Liver (tissue), 3 donors: ENCODE data around the gene SRD5A1.

Experiments used
- ATF3 ChIP-seq: IDR thresholded peaks from 2 replicates; pipeline ENCODE4 v1.6.1; 2016; ENCODE audit warnings: antibody characterized with exemption
- GABPA ChIP-seq, 2 donors: IDR thresholded peaks in 1 of 2; conservative IDR thresholded peaks in 1 of 2; 2 replicates each; pipeline ENCODE4 v1.6.1; 2016; ENCODE audit warnings: antibody characterized with exemption in 2 of 2, mild to moderate bottlenecking in 1 of 2, moderate library complexity in 1 of 2
- HNF4A ChIP-seq, 2 donors: conservative IDR thresholded peaks; 2 replicates each; pipeline ENCODE4 v1.6.1; 2016; ENCODE audit warnings: antibody characterized with exemption in 2 of 2, mild to moderate bottlenecking in 2 of 2
- MAX ChIP-seq: IDR thresholded peaks from 2 replicates; pipeline ENCODE4 v1.6.1; 2016; ENCODE audit warnings: antibody characterized with exemption
- RAD21 ChIP-seq, 2 donors: IDR thresholded peaks; 2 replicates each; pipeline ENCODE4 v1.6.1; 2016; ENCODE audit warnings: antibody characterized with exemption in 2 of 2, mild to moderate bottlenecking in 2 of 2
- SP1 ChIP-seq: IDR thresholded peaks from 2 replicates; pipeline ENCODE4 v1.6.1; 2018; ENCODE audit warnings: antibody characterized with exemption, mild to moderate bottlenecking
- TAF1 ChIP-seq: conservative IDR thresholded peaks from 2 replicates; pipeline ENCODE4 v1.6.1; 2016; ENCODE audit warnings: antibody characterized with exemption, mild to moderate bottlenecking
- TF ChIP-seq, protein P1 (sequence below): fragments of 150-350 bp; IDR thresholded peaks from 2 replicates; pipeline ENCODE4 v1.5.1; 2017; ENCODE audit warnings: improper control_type of control experiment, low read depth, low read length; ENCODE audit not compliant: missing input control
- donor health status: healthy.
- donor health status: healthy.

- no peak for TF ChIP-seq GABPA (IDR thresholded peaks at IDR 0.05 in 1 of 2, conservative IDR thresholded peaks at IDR 0.05 in 1 of 2)
- TF ChIP-seq, protein P1, sequence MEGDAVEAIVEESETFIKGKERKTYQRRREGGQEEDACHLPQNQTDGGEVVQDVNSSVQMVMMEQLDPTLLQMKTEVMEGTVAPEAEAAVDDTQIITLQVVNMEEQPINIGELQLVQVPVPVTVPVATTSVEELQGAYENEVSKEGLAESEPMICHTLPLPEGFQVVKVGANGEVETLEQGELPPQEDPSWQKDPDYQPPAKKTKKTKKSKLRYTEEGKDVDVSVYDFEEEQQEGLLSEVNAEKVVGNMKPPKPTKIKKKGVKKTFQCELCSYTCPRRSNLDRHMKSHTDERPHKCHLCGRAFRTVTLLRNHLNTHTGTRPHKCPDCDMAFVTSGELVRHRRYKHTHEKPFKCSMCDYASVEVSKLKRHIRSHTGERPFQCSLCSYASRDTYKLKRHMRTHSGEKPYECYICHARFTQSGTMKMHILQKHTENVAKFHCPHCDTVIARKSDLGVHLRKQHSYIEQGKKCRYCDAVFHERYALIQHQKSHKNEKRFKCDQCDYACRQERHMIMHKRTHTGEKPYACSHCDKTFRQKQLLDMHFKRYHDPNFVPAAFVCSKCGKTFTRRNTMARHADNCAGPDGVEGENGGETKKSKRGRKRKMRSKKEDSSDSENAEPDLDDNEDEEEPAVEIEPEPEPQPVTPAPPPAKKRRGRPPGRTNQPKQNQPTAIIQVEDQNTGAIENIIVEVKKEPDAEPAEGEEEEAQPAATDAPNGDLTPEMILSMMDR, result no peak
- no peak for TF ChIP-seq ATF3
- TF ChIP-seq RAD21 (IDR thresholded peaks at IDR 0.05), result no peak
- TF ChIP-seq HNF4A (conservative IDR thresholded peaks at IDR 0.05), result no peak
- TF ChIP-seq MAX, result no peak
- TF ChIP-seq TAF1, result no peak
- TF ChIP-seq SP1, result no peak
These were observed 65.5 kb downstream of the SRD5A1 start for GRCh38 chr5:6698696-6699095.
